HUES48 (cell line): ENCODE data around the gene CUX1.
A peak's percentile ranks its signal among the peaks of the same experiment; 100 is the strongest.

Experiments used
- H3K27ac ChIP-seq: one replicate; pipeline ENCODE4 v1.7.0; 2013; ENCODE audit warnings: low read depth, low read length, inconsistent platforms
- H3K27me3 ChIP-seq: 2 replicates; pipeline ENCODE4 v1.6.1; 2013; ENCODE audit warnings: mild to moderate bottlenecking, low read length; ENCODE audit not compliant: control insufficient read depth, insufficient read depth
- H3K36me3 ChIP-seq: 2 replicates; pipeline ENCODE4 v1.6.1; 2013; ENCODE audit warnings: low read length; ENCODE audit not compliant: control insufficient read depth, insufficient read depth
- H3K4me1 ChIP-seq: 2 replicates; pipeline ENCODE4 v1.6.1; 2013; ENCODE audit warnings: mild to moderate bottlenecking, low read length; ENCODE audit not compliant: control insufficient read depth, insufficient read depth
- H3K4me3 ChIP-seq: 2 replicates; pipeline ENCODE4 v1.5.1; 2013; ENCODE audit warnings: mild to moderate bottlenecking, low read depth, low read length
- H3K9ac ChIP-seq: 2 replicates; pipeline ENCODE4 v1.6.1; 2013; ENCODE audit warnings: mild to moderate bottlenecking, low read depth, low read length, moderate library complexity
- H3K9me3 ChIP-seq: 2 replicates; pipeline ENCODE4 v1.6.1; 2013; ENCODE audit warnings: low read length; ENCODE audit not compliant: control insufficient read depth, insufficient read depth

The CUX1 gene

GRCh38 chr7:101857358-101857811 is 40.0 kb downstream of the CUX1 start:
- Histone ChIP-seq H3K4me3 (no peak overlapping the region), H3K9ac (no peak overlapping the region)

GRCh38 chr7:101858437-101859385 is 41.3 kb downstream of the CUX1 start:
- H3K27me3 ChIP-seq, result no peaks in the 10 kb centered on the region
- H3K4me1 ChIP-seq, result peaks cover 65% of the 10 kb centered on the region
- no peak overlapping the region for H3K9ac ChIP-seq
- H3K9me3 ChIP-seq, result no peaks in the 10 kb centered on the region
- no peak overlapping the region for H3K27ac ChIP-seq
- no peaks in the 10 kb centered on the region for H3K36me3 ChIP-seq
- H3K4me3 ChIP-seq, result no peak overlapping the region

More at GRCh38 chr7:101857358-101857811, 40.0 kb downstream of the CUX1 start:
- peaks cover 62% of the 10 kb centered on the region for H3K4me1 ChIP-seq
- no peaks in the 10 kb centered on the region for H3K27me3 ChIP-seq
- no peaks in the 10 kb centered on the region for H3K36me3 ChIP-seq
- H3K9me3 ChIP-seq, result no peaks in the 10 kb centered on the region
- H3K27ac ChIP-seq, result no peak overlapping the region

- no peaks in the 10 kb centered on the region for H3K27me3 ChIP-seq
- H3K4me1 ChIP-seq, result peaks cover 65% of the 10 kb centered on the region
- no peaks in the 10 kb centered on the region for H3K9me3 ChIP-seq
- H3K4me3 ChIP-seq, result no peak overlapping the region
- no peaks in the 10 kb centered on the region for H3K36me3 ChIP-seq
- no peak overlapping the region for H3K9ac ChIP-seq
- H3K27ac ChIP-seq, result no peak overlapping the region
Measured at GRCh38 chr7:101859411-101860106, 42.1 kb downstream of the CUX1 start.

GRCh38 chr7:101860316-101861217 is 43.1 kb downstream of the CUX1 start:
- no peak overlapping the region for H3K9ac ChIP-seq
- H3K36me3 ChIP-seq, result peaks cover 3% of the 10 kb centered on the region; the same call in 1 of the 2 replicates
- H3K4me1 ChIP-seq, result peaks cover 65% of the 10 kb centered on the region
- peak overlapping the region; percentile 43 for H3K27ac ChIP-seq
- H3K9me3 ChIP-seq, result no peaks in the 10 kb centered on the region
- H3K27me3 ChIP-seq, result no peaks in the 10 kb centered on the region
- peak overlapping the region; percentile 20; the same call in 1 of the 2 replicates for H3K4me3 ChIP-seq

- H3K36me3 ChIP-seq, result peaks cover 4% of the 10 kb centered on the region; the same call in 1 of the 2 replicates
- H3K4me1 ChIP-seq, result peaks cover 59% of the 10 kb centered on the region
- H3K27ac ChIP-seq, result peak overlapping the region; percentile 43
- H3K9ac ChIP-seq, result no peak overlapping the region
- no peaks in the 10 kb centered on the region for H3K9me3 ChIP-seq
- peak overlapping the region; percentile 20; the same call in 1 of the 2 replicates for H3K4me3 ChIP-seq
- no peaks in the 10 kb centered on the region for H3K27me3 ChIP-seq
Measured at GRCh38 chr7:101861218-101861775, 43.9 kb downstream of the CUX1 start.

- Histone ChIP-seq H3K4me1 (peaks cover 47% of the 10 kb centered on the region), H3K9me3 (no peaks in the 10 kb centered on the region), H3K9ac (no peak overlapping the region), H3K27me3 (no peaks in the 10 kb centered on the region), H3K4me3 (no peak overlapping the region), H3K27ac (no peak overlapping the region), H3K36me3 (peaks cover 4% of the 10 kb centered on the region; the same call in 1 of the 2 replicates)
Measured at GRCh38 chr7:101862280-101863220, 45.1 kb downstream of the CUX1 start.

GRCh38 chr7:101863598-101863997 is 46.2 kb downstream of the CUX1 start:
- peaks cover 48% of the 10 kb centered on the region for H3K4me1 ChIP-seq
- no peaks in the 10 kb centered on the region for H3K27me3 ChIP-seq
- no peaks in the 10 kb centered on the region for H3K9me3 ChIP-seq
- H3K27ac ChIP-seq, result no peak overlapping the region
- no peak overlapping the region for H3K4me3 ChIP-seq
- peaks cover 4% of the 10 kb centered on the region; the same call in 1 of the 2 replicates for H3K36me3 ChIP-seq
- no peak overlapping the region for H3K9ac ChIP-seq

GRCh38 chr7:101864039-101864438 is 46.6 kb downstream of the CUX1 start:
- peaks cover 48% of the 10 kb centered on the region for H3K4me1 ChIP-seq
- H3K4me3 ChIP-seq, result no peak overlapping the region
- no peak overlapping the region for H3K9ac ChIP-seq
- H3K27ac ChIP-seq, result no peak overlapping the region
- peaks cover 4% of the 10 kb centered on the region; the same call in 1 of the 2 replicates for H3K36me3 ChIP-seq
- H3K27me3 ChIP-seq, result no peaks in the 10 kb centered on the region
- H3K9me3 ChIP-seq, result no peaks in the 10 kb centered on the region

- Histone ChIP-seq H3K27me3 (no peaks in the 10 kb centered on the region), H3K9me3 (no peaks in the 10 kb centered on the region), H3K9ac (no peak overlapping the region), H3K4me1 (peaks cover 49% of the 10 kb centered on the region), H3K36me3 (peaks cover 4% of the 10 kb centered on the region; the same call in 1 of the 2 replicates), H3K4me3 (no peak overlapping the region), H3K27ac (no peak overlapping the region)
Measured at GRCh38 chr7:101865031-101865430, 47.6 kb downstream of the CUX1 start.
